AG04449 (cell line): ENCODE measurements around the gene KHNYN.

Source experiments
- CTCF ChIA-PET: fragments of 350-600 bp; formaldehyde crosslinking; extraction: SDS; loops from one replicate; lab custom pipeline; 2021; ENCODE audit warnings: antibody characterized with exemption; lab: Yijun Ruan, JAX
- POLR2A ChIA-PET: fragments of 400-600, 350-600 bp; formaldehyde crosslinking; extraction: SDS; loops from one replicate; lab custom pipeline; 2020; ENCODE audit warnings: antibody characterized with exemption, inconsistent platforms; lab: Yijun Ruan, JAX
- DNase-seq: peaks from one replicate; pipeline ENCODE4 v3.0.0-alpha.2; 2010; ENCODE audit warnings: low read depth, low spot score
- H3K4me3 ChIP-seq: 2 replicates; pipeline ENCODE4 v1.5.1; 2011; ENCODE audit warnings: low read depth, mild to moderate bottlenecking, control low read depth, low read length
- CTCF ChIP-seq: IDR thresholded peaks from one replicate; pipeline ENCODE4 v1.5.1; 2011; ENCODE audit warnings: mild to moderate bottlenecking, moderate library complexity, low read length, control low read depth, inconsistent platforms; ENCODE audit not compliant: insufficient read depth; ENCODE audit errors: missing control alignments

Gene KHNYN

GRCh38 chr14:24394275-24394674 lies 35.5 kb upstream of the KHNYN start:
- H3K4me3 ChIP-seq: no peak overlapping the region
- ChIA-PET CTCF (interaction anchor here (0.8 to 4.2 kb wide), 2 partner anchors 28 to 61 kb away, joined by 3 to 29 read pairs; partner anchors contain the start of gene ADCY4), POLR2A (no interaction called here)
- TF ChIP-seq CTCF: no peak
- no peak for DNase-seq

GRCh38 chr14:24395609-24396582 lies 33.9 kb upstream of the KHNYN start:
- POLR2A ChIA-PET: interaction anchor here (0.8 kb wide), 1 partner anchor 34 kb away, joined by 4 read pairs; the partner anchor contains the start of gene KHNYN
- no peak for TF ChIP-seq CTCF
- no peak for DNase-seq
- CTCF ChIA-PET: interaction anchor here (0.9 to 4.2 kb wide), 7 partner anchors 16 to 66 kb away, joined by 3 to 29 read pairs (median 5); partner anchors contain the start of gene ADCY4
- no peak overlapping the region for H3K4me3 ChIP-seq

GRCh38 chr14:24397639-24398292 lies 32.0 kb upstream of the KHNYN start:
- no peak for DNase-seq
- no peak for TF ChIP-seq CTCF
- ChIA-PET POLR2A (no interaction called here), CTCF (interaction anchor here (1.2 to 28.4 kb wide), 7 partner anchors 12 to 89 kb away, joined by 3 to 557 read pairs (median 12); partner anchors contain the start of genes ADCY4, CBLN3 and KHNYN)
- H3K4me3 ChIP-seq: peak overlapping the region; percentile 69

GRCh38 chr14:24398293-24398652 lies 31.5 kb upstream of the KHNYN start:
- POLR2A ChIA-PET: interaction anchor here (1.0 kb wide), 1 partner anchor 160 kb away, joined by 3 read pairs; no protein-coding TSS in a partner anchor
- DNase-seq: no peak
- CTCF ChIA-PET: interaction anchor here (0.7 to 28.4 kb wide), 9 partner anchors 8 to 89 kb away, joined by 3 to 557 read pairs (median 4); partner anchors contain the start of genes CBLN3 and KHNYN
- no peak for TF ChIP-seq CTCF
- H3K4me3 ChIP-seq: peak overlapping the region; percentile 69

- no peak for TF ChIP-seq CTCF
- POLR2A ChIA-PET: interaction anchor here (1.0 kb wide), 1 partner anchor 161 kb away, joined by 3 read pairs; no protein-coding TSS in a partner anchor
- peak within 1 kb of the TSS; percentile 69 for H3K4me3 ChIP-seq
- DNase-seq: no peak
- CTCF ChIA-PET: interaction anchor here (0.7 to 28.4 kb wide), 12 partner anchors 9 to 90 kb away, joined by 3 to 557 read pairs (median 4); partner anchors contain the start of genes CBLN3 and KHNYN
Measured at GRCh38 chr14:24398653-24399446, 30.9 kb upstream of the KHNYN start, which contains the start of gene NYNRIN. Gene NYNRIN, plus strand, starts transcription at chr14:24399003. Its CDS starts 244 bp downstream, at chr14:24399247.
